OCI-LY7 (cell line): ENCODE measurements around the gene TMEM39A. TPM values are rescaled to one million over a fixed set of nuclear protein-coding genes. Genes with fewer than 3 reads are reported as not detected.

Source experiments
- BruUV-seq: library from RNA; stranded (reverse); fragments of 400-500 nt; replicated peaks from 2 replicates; lab custom pipeline; 2021; lab: Mats Ljungman, UMichigan
- CTCF ChIA-PET: fragments of 300-600 bp; sonication (Branson Sonifier 250); formaldehyde crosslinking; loops from one replicate; lab custom pipeline; 2022; ENCODE audit warnings: antibody characterized with exemption; ENCODE audit not compliant: unreplicated experiment; lab: Charles Lee
- POLR2A ChIA-PET: fragments of 300-600 bp; sonication (Branson Sonifier 250); formaldehyde crosslinking; loops from one replicate; lab custom pipeline; 2022; ENCODE audit warnings: antibody characterized with exemption; lab: Charles Lee
- DNase-seq: peaks from one replicate; pipeline ENCODE4 v3.0.0-alpha.2; 2015; ENCODE audit warnings: low spot score
- H2AFZ ChIP-seq: fragments of 200-600 bp; sonication (generic), shearing (Covaris generic); 2 replicates; pipeline ENCODE4 v1.6.1; 2014; ENCODE audit warnings: mild to moderate bottlenecking, antibody characterized with exemption, low read length, moderate library complexity
- H3K27ac ChIP-seq: fragments of 200-600 bp; sonication (generic); 2 replicates; pipeline ENCODE4 v1.5.1; 2014; ENCODE audit warnings: mixed run types, low read depth, mild to moderate bottlenecking, moderate library complexity, low read length, inconsistent platforms; ENCODE audit not compliant: poor library complexity, severe bottlenecking
- H3K36me3 ChIP-seq: fragments of 200-600 bp; sonication (generic); 2 replicates; pipeline ENCODE4 v1.6.1; 2014; ENCODE audit warnings: mild to moderate bottlenecking, antibody characterized with exemption, low read length, moderate library complexity, mixed read lengths; ENCODE audit not compliant: insufficient read depth
- H3K4me1 ChIP-seq: fragments of 200-600 bp; sonication (generic); 2 replicates; pipeline ENCODE4 v1.5.1; 2014; ENCODE audit warnings: mild to moderate bottlenecking, low read length; ENCODE audit not compliant: insufficient read depth, poor library complexity, severe bottlenecking
- H3K4me2 ChIP-seq: fragments of 200-600 bp; sonication (generic); 2 replicates; pipeline ENCODE4 v1.6.1; 2014; ENCODE audit warnings: mild to moderate bottlenecking, low read length
- H3K4me3 ChIP-seq: fragments of 200-600 bp; sonication (generic); 2 replicates; pipeline ENCODE4 v1.5.1; 2014; ENCODE audit warnings: mild to moderate bottlenecking, low read depth, low read length; ENCODE audit not compliant: poor library complexity, severe bottlenecking
- H3K79me2 ChIP-seq: fragments of 200-600 bp; sonication (generic); 2 replicates; pipeline ENCODE4 v1.6.1; 2016; ENCODE audit warnings: low read depth, mild to moderate bottlenecking, low read length, moderate library complexity, mixed read lengths; ENCODE audit not compliant: insufficient read depth
- H3K9me2 ChIP-seq: fragments of 200-600 bp; sonication (generic); 2 replicates; pipeline ENCODE4 v1.6.1; 2016; ENCODE audit warnings: mild to moderate bottlenecking, low read length, mixed read lengths; ENCODE audit not compliant: insufficient read depth
- H3K9me3 ChIP-seq: fragments of 200-600 bp; sonication (generic); 2 replicates; pipeline ENCODE4 v1.6.1; 2014; ENCODE audit warnings: mild to moderate bottlenecking, mixed run types, low read length, mixed read lengths
- H4K20me1 ChIP-seq: fragments of 200-600 bp; sonication (generic); 2 replicates; pipeline ENCODE4 v1.6.1; 2014; ENCODE audit warnings: mild to moderate bottlenecking, antibody characterized with exemption, low read length, moderate library complexity, mixed read lengths; ENCODE audit not compliant: insufficient read depth
- CTCF ChIP-seq: fragments of 200-600 bp; sonication (generic); conservative IDR thresholded peaks from 2 replicates; pipeline ENCODE4 v1.5.1; 2014; ENCODE audit warnings: mild to moderate bottlenecking, antibody characterized with exemption, low read length, moderate library complexity, mixed read lengths
- EZH2phosphoT487 ChIP-seq: fragments of 200-600 bp; sonication (generic); IDR thresholded peaks from 2 replicates; pipeline ENCODE4 v1.6.1; 2018; ENCODE audit warnings: low read depth, borderline replicate concordance, mild to moderate bottlenecking, mixed run types, antibody characterized with exemption, low read length, moderate library complexity, mixed read lengths
- intact Hi-C: fragments of 100-400 bp; cut with micrococcal nuclease; formaldehyde crosslinking; loops from one replicate; pipeline ENCODE4 v1.10.0; 2022; ENCODE audit not compliant: unreplicated experiment
- total RNA-seq, 2 experiments: library from RNA; depleted of rRNA in 1 of 2; stranded (reverse); fragments of >200 nt in 1 of 2; shearing (Covaris generic) in 1 of 2; gene quantifications; 2 replicates each; pipeline ENCODE4 v1.2.3, GENCODE V29; 2014 to 2022

The TMEM39A gene
- total RNA-seq, 2 experiments from 2014 or later: 35.3 to 42.8 TPM

- ChIA-PET CTCF (no interaction called here), POLR2A (interaction anchor here (4.1 kb wide), 1 partner anchor 101 kb away, joined by 11 read pairs; no protein-coding TSS in a partner anchor)
- peaks cover 20% of the 10 kb centered on the region for H3K4me1 ChIP-seq
- no peak for TF ChIP-seq EZH2phosphoT487
- no peak for TF ChIP-seq CTCF
- H3K27ac ChIP-seq: no peak overlapping the region
- DNase-seq: no peak
- H3K79me2 ChIP-seq: no peaks in the 10 kb centered on the region
- intact Hi-C loops: no loop called here
- no peaks in the 10 kb centered on the region for H3K9me3 ChIP-seq
- no peaks in the 10 kb centered on the region for H4K20me1 ChIP-seq
- H3K36me3 ChIP-seq: no peaks in the 10 kb centered on the region
- H3K4me2 ChIP-seq: no peak overlapping the region
- H3K9me2 ChIP-seq: no peaks in the 10 kb centered on the region
- no peak overlapping the region for H2AFZ ChIP-seq
- BruUV-seq: no TSS peak
- no peak overlapping the region for H3K4me3 ChIP-seq
Observed at GRCh38 chr3:119395923-119396358, 67.5 kb downstream of the TMEM39A start.

GRCh38 chr3:119388577-119388976, 74.8 kb downstream of the TMEM39A start:
- H3K27ac ChIP-seq: no peak overlapping the region
- intact Hi-C loops: loop anchor here (10.0 kb wide), 1 partner anchor 166 kb away; the partner anchor contains the start of gene CD80
- no peaks in the 10 kb centered on the region for H3K79me2 ChIP-seq
- no TSS peak for BruUV-seq
- POLR2A ChIA-PET: interaction anchor here (1.0 to 1.2 kb wide), 2 partner anchors 10 to 11 kb away, joined by 3 to 6 read pairs; no protein-coding TSS in a partner anchor
- H2AFZ ChIP-seq: no peak overlapping the region
- no peak overlapping the region for H3K4me3 ChIP-seq
- CTCF ChIA-PET: no interaction called here
- no peaks in the 10 kb centered on the region for H3K4me1 ChIP-seq
- H3K36me3 ChIP-seq: no peaks in the 10 kb centered on the region
- TF ChIP-seq EZH2phosphoT487 (no peak), CTCF (peak; percentile 38; the same call in 1 of the 2 replicates)
- H3K4me2 ChIP-seq: no peak overlapping the region
- H3K9me3 ChIP-seq: no peaks in the 10 kb centered on the region
- no peak for DNase-seq
- no peaks in the 10 kb centered on the region for H3K9me2 ChIP-seq
- H4K20me1 ChIP-seq: no peaks in the 10 kb centered on the region

GRCh38 chr3:119382134-119382533, 81.3 kb downstream of the TMEM39A start:
- Histone ChIP-seq H3K9me2 (no peaks in the 10 kb centered on the region), H3K4me2 (no peak overlapping the region), H3K4me3 (no peak overlapping the region), H3K27ac (no peak overlapping the region), H3K4me1 (no peaks in the 10 kb centered on the region), H3K79me2 (no peaks in the 10 kb centered on the region), H4K20me1 (no peaks in the 10 kb centered on the region), H3K36me3 (no peaks in the 10 kb centered on the region), H3K9me3 (no peaks in the 10 kb centered on the region), H2AFZ (no peak overlapping the region)
- TF ChIP-seq EZH2phosphoT487: no peak
- no peak for TF ChIP-seq CTCF
- intact Hi-C loops: loop anchor here (5.0 to 10.0 kb wide), 2 partner anchors 85 to 173 kb away; partner anchors contain the start of genes CD80 and POGLUT1
- no peak for DNase-seq
- BruUV-seq: no TSS peak
- ChIA-PET CTCF (no interaction called here), POLR2A (interaction anchor here (0.6 kb wide), 1 partner anchor 417 kb away, joined by 3 read pairs; no protein-coding TSS in a partner anchor)
